ENCODE measurements around the gene RYR1.

GRCh38 chr19:38629568-38629967 is 196.1 kb downstream of the RYR1 start:
- TF ChIP-seq CTCF (IDR thresholded peaks at IDR 0.05) (no peak), ZFX (IDR thresholded peaks at IDR 0.05; ENCODE audit: borderline replicate concordance) (no peak)

Data from 22Rv1 (cell line).